GM21381 (cell line): ENCODE data around the gene ZNF488.

Experiments
- ATAC-seq: cut with Tn5 transposase; IDR thresholded peaks from one replicate; pipeline ENCODE4 v1.9.1; 2021; ENCODE audit warnings: mild to moderate bottlenecking, moderate library complexity; ENCODE audit not compliant: unreplicated experiment

ZNF488 gene

GRCh38 chr10:47332371-47332770 lies 51.7 kb downstream of the ZNF488 start:
- no peak for ATAC-seq

GRCh38 chr10:47331954-47332353 lies 52.1 kb downstream of the ZNF488 start:
- ATAC-seq = no peak

DNA sequence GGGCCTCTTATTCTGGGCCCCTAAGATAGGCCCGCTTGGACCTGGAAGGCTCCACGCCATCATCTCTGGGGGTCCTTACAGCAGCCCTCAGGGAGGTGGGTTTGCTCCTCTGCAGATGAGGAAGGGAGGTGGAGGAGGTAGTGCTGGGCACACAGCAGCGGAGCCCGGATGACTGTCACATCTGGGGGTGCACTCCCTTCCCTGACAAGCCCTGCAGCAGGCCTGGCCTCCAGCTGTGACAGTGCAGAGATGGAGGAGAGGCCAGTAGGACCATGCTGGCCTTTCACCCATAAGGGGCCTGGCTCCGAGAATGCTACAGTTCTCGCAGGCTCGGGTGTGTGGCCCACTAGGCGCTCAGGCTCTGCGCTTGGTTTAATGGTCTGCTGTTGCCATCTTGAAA lies 52.6 kb downstream of the ZNF488 start:
- no peak for ATAC-seq

- no peak for ATAC-seq
Measured at GRCh38 chr10:47330804-47331203, 53.3 kb downstream of the ZNF488 start.

DNA sequence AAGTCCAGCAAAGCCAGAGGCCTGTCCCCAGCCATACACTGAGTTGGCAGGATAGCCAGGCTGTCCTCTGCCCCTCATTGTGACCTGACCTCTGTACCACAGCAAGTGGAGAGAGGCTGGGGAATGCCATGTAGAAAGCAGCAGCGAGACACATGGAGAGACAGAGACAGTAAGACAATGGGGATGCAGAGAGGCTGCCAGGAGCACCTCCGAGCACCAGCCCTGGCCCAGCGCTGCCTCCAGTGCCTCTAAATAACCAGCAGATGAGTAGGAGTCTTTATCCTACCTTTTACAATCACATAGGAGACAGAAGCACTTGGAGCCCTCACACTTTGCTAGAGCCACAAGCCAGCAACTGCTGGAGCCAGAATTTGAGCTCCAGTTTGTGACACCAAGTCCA lies 53.7 kb downstream of the ZNF488 start:
- ATAC-seq = no peak

GRCh38 chr10:47329855-47330254 lies 54.2 kb downstream of the ZNF488 start:
- ATAC-seq = no peak

GRCh38 chr10:47326927-47327330 lies 57.2 kb downstream of the ZNF488 start:
- no peak for ATAC-seq

GRCh38 chr10:47326306-47326926 lies 57.7 kb downstream of the ZNF488 start:
- ATAC-seq = no peak

DNA sequence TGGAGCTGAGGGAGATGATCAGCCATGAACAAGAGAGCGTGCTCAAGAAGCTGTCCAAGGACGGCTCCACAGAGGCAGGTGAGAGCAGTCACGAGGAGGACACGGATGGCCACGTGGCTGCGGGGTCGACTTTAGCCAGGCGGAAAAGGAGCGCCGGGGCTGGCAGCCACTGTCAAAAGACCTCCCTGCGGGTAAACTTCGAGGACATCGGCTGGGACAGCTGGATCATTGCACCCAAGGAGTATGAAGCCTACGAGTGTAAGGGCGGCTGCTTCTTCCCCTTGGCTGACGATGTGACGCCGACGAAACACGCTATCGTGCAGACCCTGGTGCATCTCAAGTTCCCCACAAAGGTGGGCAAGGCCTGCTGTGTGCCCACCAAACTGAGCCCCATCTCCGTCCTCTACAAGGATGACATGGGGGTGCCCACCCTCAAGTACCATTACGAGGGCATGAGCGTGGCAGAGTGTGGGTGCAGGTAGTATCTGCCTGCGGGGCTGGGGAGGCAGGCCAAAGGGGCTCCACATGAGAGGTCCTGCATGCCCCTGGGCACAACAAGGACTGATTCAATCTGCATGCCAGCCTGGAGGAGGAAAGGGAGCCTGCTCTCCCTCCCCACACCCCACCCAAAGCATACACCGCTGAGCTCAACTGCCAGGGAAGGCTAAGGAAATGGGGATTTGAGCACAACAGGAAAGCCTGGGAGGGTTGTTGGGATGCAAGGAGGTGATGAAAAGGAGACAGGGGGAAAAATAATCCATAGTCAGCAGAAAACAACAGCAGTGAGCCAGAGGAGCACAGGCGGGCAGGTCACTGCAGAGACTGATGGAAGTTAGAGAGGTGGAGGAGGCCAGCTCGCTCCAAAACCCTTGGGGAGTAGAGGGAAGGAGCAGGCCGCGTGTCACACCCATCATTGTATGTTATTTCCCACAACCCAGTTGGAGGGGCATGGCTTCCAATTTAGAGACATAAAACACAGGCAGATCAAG lies 58.5 kb downstream of the ZNF488 start:
- no peak for ATAC-seq

- ATAC-seq = no peak
Measured at GRCh38 chr10:47323636-47324296, 60.3 kb downstream of the ZNF488 start.

GRCh38 chr10:47323087-47323486 lies 61.0 kb downstream of the ZNF488 start:
- no peak for ATAC-seq

DNA sequence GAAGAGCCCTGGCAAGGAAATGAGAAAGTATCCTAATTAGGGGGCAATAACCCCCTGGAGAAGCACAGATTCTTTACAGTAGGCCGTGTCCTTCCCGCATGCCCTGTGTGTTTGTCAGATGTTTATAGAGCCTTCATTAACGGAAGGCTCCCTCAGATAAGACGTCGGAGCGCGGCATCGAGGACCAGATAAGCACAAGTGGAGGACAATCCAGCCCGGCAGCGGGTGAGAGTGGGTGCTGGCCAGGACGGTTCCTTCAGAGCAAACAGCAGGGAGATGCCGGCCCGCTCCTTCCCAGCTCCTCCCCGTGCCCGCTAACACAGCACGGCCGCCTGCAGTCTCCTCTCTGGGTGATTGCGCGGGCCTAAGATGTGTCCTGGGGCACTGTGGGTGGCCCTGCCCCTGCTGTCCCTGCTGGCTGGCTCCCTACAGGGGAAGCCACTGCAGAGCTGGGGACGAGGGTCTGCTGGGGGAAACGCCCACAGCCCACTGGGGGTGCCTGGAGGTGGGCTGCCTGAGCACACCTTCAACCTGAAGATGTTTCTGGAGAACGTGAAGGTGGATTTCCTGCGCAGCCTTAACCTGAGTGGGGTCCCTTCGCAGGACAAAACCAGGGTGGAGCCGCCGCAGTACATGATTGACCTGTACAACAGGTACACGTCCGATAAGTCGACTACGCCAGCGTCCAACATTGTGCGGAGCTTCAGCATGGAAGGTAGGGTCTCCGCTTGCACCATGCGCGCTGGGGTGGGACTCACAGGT lies 61.6 kb downstream of the ZNF488 start, which contains the start of gene GDF2:
GDF2 (plus strand) TSS at position 155 of the 762 bp plus-strand sequence; CDS start at position 370, 215 bp downstream.
- no peak for ATAC-seq

DNA sequence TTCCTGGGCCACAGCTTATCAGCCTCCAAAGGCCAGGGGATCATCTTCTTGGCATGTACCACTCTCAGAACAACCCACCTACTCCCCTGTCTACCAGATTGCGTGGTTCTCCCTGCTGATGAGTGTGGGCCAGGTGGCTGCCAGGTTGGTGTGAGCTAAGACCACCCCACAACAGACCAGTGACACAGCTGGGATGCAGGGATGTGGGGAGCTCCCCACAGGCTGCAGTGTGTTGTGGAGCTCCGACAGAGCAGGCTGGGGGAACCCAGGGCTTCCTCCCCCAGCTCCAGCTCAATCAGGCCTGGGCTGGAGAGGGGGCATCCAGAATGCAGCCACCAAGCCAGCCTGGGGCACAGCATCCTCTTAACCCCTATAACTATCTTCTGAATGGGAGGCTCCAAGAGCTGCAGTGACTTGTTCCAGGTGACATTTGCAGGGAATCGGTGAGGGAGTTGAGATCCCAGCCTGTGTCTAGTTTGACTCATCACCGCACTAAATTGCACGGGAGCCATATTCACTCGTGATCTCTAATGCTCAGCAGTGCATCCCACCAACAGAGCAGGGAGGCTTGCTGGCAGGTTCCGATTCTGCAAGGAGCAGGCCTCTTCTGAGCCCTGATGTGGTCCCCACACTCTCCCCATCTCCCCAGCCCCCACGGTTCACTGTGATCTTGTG lies 62.4 kb downstream of the ZNF488 start:
- no peak for ATAC-seq

DNA sequence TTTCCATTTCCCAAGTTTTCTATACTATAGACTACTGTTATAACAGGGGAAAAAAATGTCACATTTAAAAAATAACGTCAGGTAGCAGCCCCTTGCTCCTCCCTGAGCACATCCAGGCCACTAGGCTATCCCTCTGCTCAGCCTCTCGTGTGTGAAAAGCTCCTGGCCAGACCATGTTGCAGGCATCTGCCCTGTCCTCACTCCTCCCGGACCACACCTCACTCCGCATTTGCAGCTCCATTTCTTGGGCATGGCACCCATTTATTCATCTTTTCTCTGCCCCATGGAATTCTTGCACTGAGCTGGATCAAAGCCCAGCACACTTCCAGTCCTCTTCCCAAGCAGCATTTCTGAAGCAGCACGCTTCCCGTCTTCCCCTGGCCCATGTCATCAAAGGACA lies 63.3 kb downstream of the ZNF488 start:
- ATAC-seq = no peak

DNA sequence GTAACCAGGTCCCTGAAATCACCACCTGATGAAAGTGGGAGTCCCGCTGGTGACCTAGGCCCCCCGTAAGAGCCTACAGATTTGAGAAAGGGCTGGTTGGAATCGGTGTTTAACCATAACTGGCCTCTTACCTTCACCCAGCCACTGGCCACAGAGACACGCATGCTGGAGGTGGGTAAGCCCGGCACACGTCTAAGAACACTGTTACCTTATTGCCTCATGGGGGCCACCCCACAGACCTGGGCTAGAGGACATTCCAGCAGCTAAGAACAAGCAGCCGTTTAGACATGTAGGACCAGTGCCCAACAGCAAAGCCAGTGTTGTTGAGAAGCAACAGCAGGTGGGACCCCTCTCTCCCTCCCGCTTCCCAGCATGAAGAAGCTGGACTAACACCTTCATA lies 64.3 kb downstream of the ZNF488 start:
- ATAC-seq = no peak

DNA sequence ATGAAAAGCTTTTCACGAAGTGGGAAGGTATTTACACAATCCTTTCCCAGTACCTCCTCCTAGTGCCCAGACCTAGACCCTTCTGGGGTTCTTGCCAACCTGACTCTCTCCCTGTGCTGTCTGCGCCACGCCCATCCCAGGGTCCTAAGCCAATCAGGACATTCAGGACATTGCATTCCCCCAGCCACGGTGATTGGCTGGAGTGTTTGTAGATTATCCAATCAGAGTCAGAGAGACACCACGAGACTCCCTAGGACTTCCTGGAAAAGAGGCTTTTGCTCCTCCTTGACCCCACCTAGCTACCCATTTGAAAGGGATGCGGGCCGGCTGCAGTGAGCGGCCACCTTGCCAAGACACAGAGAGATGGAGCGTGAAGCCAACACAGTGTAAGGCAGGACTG lies 65.4 kb downstream of the ZNF488 start:
- no peak for ATAC-seq

GRCh38 chr10:47317251-47317650 lies 66.8 kb downstream of the ZNF488 start:
- no peak for ATAC-seq

- no peak for ATAC-seq
Measured at GRCh38 chr10:47316131-47316530, 68.0 kb downstream of the ZNF488 start.
